ENCODE results near the gene SLC44A5. TPM values are rescaled to one million over a fixed set of nuclear protein-coding genes. Genes with fewer than 3 reads are reported as not detected.

The SLC44A5 gene
- total and polyA plus RNA-seq, 10 of the 15 experiments (the other 5 are each of a cell fraction or from before 2014, with no cell fraction given): 0.04 to 1.3 TPM; not detected in 8

GRCh38 chr1:75475696-75476095 lies 135.2 kb downstream of the SLC44A5 start:
- FAIRE-seq: no peak
- SMC1A ChIA-PET (ENCODE audit: uncharacterized antibody, unreplicated experiment): interaction anchor here (1.2 kb wide), 1 partner anchor 14 kb away, joined by 3 read pairs; no protein-coding TSS in a partner anchor
- Histone ChIP-seq H3K79me2 (ENCODE audit: control insufficient read depth, insufficient read depth, low read length) (no peaks in the 10 kb centered on the region), H3K9ac (ENCODE audit: control insufficient read depth, insufficient read depth, low read length) (no peak overlapping the region), H3K4me1 (ENCODE audit: control insufficient read depth, insufficient read depth, low read length) (no peaks in the 10 kb centered on the region), H2AFZ (ENCODE audit: control insufficient read depth, low read depth, low read length) (no peak overlapping the region), H3K4me3 (no peak overlapping the region), H3K36me3 (ENCODE audit: control insufficient read depth in 2 of 2, insufficient read depth in 2 of 2, low read length in 1 of 2) (no peaks in the 10 kb centered on the region), H3K9me3 (replicated peaks; ENCODE audit: control insufficient read depth, insufficient read depth, low read length) (no peaks in the 10 kb centered on the region), H3K27me3 (replicated peaks in 1 of 2; ENCODE audit: control insufficient read depth in 2 of 2, insufficient read depth in 2 of 2, low read length in 1 of 2) (no peaks in the 10 kb centered on the region), H3K4me2 (ENCODE audit: control insufficient read depth, insufficient read depth) (no peak overlapping the region), H4K20me1 (ENCODE audit: control insufficient read depth, insufficient read depth) (no peaks in the 10 kb centered on the region), H3K27ac (ENCODE audit: control insufficient read depth, insufficient read depth) (no peak overlapping the region)
- TF ChIP-seq WRNIP1 (IDR thresholded peaks at IDR 0.05; ENCODE audit: borderline replicate concordance, low read depth, low read length): no peak
- TF ChIP-seq CHD4 (IDR thresholded peaks at IDR 0.05): no peak
- no peak for TF ChIP-seq STAT3 (IDR thresholded peaks at IDR 0.05; ENCODE audit: low read depth, low read length)
- no peak for TF ChIP-seq ETV6 (conservative IDR thresholded peaks at IDR 0.05 in 1 of 2, IDR thresholded peaks at IDR 0.05 in 1 of 2; ENCODE audit: borderline replicate concordance in 1 of 2, low read depth in 1 of 2)
- TF ChIP-seq EP300 (IDR thresholded peaks at IDR 0.05; ENCODE audit: borderline replicate concordance in 1 of 2, control insufficient read depth in 1 of 2, low read depth in 2 of 2, low read length in 2 of 2): no peak
- no peak for TF ChIP-seq RELA (IDR thresholded peaks at IDR 0.05; ENCODE audit: borderline replicate concordance, partially characterized antibody)
- no peak for TF ChIP-seq PAX5 (IDR thresholded peaks at IDR 0.05; ENCODE audit: borderline replicate concordance, low read depth, low read length)
- TF ChIP-seq RAD21 (IDR thresholded peaks at IDR 0.05; ENCODE audit: insufficient read depth, low read depth, low read length): no peak
- TF ChIP-seq ZBTB40 (IDR thresholded peaks at IDR 0.05; ENCODE audit: borderline replicate concordance): no peak
- TF ChIP-seq IRF3 (IDR thresholded peaks at IDR 0.05): no peak
- TF ChIP-seq ZNF207 (IDR thresholded peaks at IDR 0.05; ENCODE audit: borderline replicate concordance): no peak
- CTCF ChIA-PET: no interaction called here
- in situ Hi-C loops (cut with MboI) (no loop called here), intact Hi-C loops (cut with micrococcal nuclease; ENCODE audit: unreplicated experiment) (no loop called here)
- no peak for ATAC-seq
- POLR2A ChIA-PET: no interaction called here
- DNase-seq (ENCODE audit: low read depth, low spot score): no peak
- BruUV-seq (replicated peaks): no TSS peak
- 84% methylated on average over 4 of the region's 4 CpGs for WGBS (ENCODE audit: insufficient coverage, insufficient replicate concordance, low lambda C conversion rate, missing lambda C conversion rate)
- RAD21 ChIA-PET (ENCODE audit: unreplicated experiment): no interaction called here

Data from GM12878 (cell line).